HG02610 (cell line): ENCODE data around the gene KIF5C.
A peak's percentile ranks its signal among the peaks of the same experiment; 100 is the strongest.

Source experiments
- ATAC-seq: cut with Tn5 transposase; IDR thresholded peaks from one replicate; pipeline ENCODE4 v1.9.1; 2021; ENCODE audit warnings: mild to moderate bottlenecking, moderate library complexity; ENCODE audit not compliant: unreplicated experiment

Gene KIF5C

DNA sequence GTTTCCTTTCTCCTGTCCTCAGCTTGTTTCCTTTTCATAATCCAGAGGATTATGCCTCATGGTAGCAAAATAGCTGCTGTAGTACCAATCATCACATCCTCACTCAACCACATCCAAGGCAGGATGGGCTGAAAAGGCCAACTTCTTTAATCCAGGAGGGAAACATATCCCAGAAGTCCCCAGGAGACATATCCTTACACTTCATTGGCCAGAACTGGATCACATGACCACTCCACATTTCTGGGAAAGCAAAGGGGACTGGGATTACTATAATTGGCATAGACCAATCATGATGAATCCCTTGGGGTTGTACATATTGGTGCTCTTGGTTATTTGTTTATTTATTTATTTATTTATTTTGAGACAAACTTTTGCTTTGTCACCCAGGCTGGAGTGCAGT, 109.4 kb downstream of the KIF5C start:
- no peak for ATAC-seq

DNA sequence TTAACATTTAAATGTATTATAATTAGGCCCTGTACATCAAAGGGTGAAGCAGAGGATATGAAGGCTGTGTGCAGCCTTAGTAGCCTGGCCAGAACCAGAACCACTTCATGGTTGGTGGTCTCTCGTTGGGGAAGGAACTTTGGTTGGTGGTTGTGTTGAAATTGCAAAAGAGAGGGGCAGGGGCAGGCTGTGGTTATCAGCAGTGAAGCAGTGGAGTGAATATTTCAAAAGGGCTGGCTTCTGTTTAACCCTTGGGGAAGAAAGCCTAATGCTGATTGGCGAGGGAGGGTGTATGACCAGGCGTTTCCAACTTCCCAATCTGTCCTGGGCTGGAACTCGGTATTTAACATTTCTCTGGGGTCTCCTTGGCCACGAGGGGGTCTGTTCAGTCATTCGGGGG, 112.3 kb downstream of the KIF5C start:
- no peak for ATAC-seq

DNA sequence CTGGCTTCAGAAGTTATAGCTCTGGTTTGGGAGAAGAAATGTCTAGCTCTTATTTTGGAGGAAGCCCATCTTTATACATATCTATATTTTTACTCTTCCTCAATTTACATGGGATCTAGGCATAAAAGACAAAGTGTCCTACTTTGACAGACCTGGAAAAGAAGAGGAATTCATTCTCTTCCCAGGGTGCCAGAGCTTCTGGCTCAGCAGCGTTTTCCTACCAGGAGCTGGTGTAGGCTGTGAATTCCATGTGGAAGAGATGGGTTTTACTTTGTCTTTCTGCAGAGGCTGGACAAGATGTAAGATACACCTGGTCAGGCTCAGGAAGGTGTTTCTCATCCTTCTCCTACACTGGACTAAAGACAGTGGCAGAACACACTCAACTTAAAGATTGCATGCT, 113.3 kb downstream of the KIF5C start:
- ATAC-seq: no peak

DNA sequence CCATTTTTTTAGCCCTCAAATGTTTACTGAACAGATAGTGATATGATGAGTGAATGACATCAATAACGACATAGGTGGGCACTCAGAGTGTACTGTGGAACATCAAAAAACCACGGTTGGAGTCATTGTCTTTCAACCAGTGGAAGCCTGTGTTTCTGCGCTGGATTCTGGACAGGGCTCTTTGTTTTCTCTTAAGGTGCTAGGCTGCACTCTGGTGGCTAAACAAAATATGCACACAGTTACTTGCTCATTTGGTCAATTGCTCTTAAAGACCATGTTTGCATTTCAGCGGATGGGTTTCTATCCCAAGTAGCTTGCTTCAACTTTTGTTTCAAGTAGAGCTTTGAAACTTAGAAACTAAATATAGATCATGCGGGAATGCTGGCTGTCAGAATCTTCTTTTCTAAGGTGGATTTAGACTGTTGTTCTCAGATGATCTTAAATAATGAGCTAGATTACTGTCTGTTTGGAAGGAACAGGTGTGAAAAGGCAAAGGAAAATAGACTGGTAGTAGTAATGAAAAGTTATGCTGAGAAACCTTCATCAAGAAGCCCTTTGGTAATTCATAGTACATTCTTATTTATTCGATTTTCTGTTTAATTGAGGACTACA, 115.0 kb downstream of the KIF5C start:
- peak; percentile 80 for ATAC-seq

DNA sequence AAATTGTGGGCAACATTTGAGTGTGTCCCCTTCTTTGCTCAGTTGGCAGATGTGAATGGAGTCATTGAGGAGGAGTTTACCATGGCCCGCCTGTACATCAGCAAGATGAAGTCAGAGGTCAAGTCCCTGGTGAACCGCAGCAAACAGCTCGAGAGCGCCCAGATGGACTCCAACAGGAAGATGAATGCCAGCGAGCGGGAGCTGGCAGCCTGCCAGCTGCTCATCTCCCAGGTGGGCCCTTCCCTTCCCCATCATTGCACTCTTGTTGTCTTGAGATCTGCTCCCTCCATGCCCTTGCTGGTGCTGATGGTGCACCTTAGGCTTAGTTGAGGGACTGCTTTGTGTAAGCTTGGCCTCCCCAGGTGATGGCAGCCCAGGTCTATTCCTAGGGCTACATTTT, 115.9 kb downstream of the KIF5C start:
- ATAC-seq: no peak

DNA sequence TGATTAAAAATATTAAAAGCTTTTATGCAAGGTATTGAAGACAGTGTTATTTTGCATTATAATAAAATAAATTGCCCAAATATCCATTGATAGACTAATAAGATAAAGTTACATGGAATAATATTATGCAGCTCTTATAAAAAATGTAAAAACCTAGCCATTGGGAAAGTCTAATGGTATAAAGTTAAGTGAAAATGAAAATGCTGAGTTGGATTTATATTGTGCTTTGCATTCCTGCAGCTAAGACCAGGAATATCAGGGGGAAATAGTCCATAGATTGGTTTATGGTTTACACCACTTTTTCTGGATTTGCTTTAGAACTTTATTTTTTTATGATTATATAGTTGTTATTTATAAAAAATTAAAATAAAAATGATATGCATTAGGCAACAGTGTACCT, 117.4 kb downstream of the KIF5C start:
- ATAC-seq: no peak

DNA sequence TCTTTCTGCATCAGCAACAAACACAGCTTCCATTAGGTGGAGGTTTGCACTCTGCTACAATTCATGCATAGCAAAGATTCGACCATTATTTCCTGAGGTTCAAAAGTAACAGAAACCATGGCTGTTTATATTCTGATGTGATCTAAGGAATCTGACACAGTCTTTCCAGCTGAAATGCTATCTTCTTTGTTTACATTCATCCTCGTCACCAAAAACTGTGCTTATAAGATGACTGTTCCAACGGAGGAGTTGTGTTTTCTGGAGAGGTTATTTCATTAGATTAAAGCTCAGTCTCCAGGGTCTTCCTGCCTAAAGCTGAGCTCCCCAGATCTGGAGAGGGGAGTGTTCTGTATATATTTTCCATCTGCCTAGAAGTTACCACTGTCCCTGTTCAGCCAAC, 118.3 kb downstream of the KIF5C start:
- no peak for ATAC-seq

DNA sequence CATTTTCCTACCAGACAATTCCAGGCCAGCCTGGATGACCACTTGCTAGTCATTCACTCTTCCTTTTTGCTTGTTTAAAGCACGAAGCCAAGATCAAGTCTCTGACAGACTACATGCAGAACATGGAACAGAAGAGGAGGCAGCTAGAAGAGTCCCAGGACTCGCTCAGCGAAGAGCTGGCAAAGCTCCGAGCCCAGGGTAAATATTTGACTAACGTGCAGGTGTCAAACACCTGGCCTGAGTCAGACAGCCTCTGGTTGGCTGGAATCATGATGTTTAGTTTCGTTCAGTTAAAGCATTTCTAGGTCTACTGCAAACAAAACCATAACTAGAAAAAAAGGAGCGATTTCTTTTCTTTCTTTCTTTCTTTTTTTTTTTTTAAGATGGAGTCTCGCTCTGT, 119.3 kb downstream of the KIF5C start:
- no peak for ATAC-seq

DNA sequence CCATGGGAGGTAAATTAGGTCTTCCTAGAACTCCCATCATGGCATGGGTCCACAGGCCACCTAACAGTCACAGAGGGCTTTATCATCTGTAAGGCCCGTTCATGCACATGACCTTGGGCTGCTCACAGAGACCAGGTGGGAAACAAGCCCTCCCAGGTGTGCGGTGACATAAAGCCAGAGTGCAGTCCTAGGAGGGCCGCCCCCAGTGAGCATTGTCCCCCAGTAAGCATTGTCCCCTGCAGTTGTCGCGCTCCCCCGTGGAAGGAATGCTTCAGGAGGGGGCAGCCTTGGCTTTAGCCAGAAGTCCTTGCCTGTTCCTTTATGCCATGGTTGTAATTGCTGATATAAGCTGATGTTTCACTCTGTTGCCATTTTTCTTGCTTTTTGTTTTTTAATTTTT, 121.8 kb downstream of the KIF5C start:
- no peak for ATAC-seq

DNA sequence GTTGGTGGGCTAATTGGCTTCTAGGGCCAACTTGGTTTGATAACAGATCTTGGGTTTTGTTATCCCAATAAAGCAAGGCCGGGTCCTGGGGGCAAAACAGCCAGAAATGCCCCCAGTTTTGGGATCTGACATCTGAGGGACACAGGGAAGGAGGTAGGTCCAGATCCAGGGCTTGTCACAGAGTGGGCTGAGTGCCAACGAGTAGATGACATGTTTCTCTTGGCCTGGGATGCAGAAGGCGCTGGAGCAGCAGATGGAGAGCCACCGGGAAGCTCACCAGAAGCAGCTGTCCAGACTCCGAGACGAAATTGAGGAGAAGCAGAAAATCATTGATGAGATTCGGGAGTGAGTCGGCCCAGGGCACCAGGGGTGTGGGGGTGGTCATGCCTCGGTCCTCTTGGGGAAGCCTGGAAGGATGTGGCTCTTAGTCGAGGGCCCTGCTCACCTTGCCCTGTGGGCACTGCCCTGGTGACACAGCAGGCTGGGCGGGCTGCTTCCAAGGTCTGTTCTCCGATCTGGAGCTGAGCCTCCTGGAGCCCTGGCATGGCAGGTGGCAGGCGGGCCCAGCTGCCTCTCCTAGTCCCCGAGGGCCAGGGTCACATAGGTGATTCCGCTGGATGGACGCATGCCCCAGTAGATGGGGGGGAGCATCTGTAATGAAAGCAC, 123.3 kb downstream of the KIF5C start:
- ATAC-seq: no peak

DNA sequence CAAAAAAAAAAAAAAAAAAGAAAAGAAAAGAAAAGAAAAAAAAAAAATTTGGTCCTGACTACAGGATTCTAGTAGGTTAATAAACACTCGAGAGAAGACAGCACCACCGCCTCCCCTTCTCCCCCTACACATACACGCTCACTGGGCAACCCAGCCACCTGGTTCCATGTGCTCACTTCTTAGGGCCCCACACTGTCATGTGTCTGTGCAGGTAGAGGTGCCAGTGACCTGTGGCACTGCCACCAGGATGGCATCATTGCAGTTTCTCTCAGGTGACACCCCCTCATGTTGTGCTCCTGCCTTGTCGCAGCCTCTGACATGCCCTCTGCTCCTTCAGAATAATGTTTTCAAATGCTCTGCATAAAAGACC, 123.8 kb downstream of the KIF5C start:
- no peak for ATAC-seq

DNA sequence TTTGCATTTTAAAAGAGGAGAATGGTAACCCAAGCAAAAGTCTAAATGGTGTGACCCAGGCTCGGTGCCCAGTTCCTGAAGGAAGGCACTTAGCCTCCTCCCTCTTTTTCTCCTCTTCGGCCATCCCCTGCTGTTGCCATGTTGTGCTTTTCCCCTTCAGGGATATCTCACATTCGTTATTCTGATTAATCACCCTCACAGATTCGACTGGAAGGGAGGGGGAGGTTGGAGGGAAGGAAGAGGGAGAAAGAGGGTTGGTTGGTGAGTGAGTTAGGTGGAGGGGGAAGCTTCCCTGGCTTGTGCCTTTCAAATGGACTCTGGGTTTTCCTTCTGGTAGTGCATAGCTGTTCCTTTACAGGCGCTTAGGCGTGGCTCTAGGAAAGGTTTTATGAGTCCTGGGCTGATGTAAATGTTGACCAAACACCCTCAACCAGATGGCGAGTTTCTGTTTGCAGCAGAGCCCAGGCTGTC, 124.5 kb downstream of the KIF5C start:
- no peak for ATAC-seq

DNA sequence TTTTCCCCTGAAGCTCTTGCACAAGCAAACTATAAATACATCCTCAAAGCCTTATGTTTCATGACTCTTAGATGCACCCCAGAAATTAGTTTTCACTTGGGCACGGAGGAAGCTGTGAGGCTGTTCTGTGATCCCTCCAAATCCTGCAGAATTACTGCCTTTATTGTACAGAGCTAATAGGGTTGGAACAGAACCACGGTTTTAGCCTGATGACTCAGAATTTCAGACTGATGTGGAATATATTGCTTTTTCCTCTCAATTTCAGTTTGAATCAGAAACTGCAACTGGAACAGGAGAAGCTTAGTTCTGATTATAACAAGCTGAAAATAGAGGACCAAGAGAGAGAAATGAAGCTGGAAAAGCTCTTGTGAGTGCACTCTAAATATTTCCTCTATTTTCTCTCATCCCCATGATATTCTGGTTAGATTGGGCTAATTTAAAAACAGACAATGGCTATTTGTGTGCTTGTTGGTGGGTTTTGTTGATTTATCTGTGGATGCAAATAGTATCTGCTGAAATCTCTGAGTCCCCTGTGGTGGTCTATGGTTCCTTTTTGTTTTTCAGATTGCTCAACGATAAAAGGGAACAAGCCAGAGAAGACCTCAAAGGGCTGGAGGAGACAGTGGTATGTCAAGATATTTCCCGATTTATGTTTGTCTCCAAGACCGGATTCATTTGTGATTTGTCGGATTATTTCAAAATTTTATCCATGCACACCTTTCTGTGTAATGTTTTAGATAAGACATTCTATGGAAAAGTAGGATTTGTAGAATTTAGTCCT, 125.3 kb downstream of the KIF5C start:
- ATAC-seq: no peak

DNA sequence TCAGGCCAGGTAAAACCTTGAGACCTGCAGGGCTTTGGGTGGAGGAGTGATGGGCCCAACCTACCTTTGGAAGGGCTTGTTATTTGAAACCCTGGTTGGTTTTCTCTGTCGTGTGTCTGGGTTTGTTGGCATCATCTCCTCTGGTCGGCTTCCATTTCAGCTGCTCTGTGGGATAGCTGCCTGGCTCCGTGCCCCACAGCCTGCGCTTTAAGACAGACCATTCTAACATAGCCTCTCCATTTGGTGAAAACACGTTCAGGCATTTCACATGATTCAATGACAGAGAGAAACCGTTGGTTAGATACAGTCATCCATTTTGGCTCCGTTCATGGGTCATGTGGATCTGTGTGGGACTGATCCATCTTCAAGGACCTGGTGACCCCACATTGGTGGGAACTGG, 126.5 kb downstream of the KIF5C start:
- no peak for ATAC-seq

DNA sequence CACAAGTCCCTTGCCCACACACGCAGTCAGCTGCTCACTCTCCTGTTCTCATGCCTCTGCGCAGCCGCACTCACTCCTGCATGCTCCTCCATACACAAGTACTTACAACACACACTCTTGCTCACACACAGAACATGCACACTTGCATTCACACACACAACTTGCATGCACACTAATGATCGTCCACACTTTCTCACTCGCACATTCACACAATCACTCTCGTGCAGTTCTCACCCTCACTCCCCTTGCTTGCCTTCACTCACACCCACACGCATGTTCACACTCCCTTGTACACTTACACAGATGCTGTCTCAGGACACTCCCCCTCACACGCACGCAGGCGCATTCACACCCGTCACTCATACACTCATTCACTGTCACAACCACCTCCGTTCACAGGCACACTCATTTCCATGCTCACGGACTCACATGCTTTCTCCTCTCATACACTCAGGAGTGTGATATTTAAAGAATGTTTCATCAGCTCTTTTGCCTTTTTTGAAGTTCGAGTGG, 127.4 kb downstream of the KIF5C start:
- no peak for ATAC-seq

DNA sequence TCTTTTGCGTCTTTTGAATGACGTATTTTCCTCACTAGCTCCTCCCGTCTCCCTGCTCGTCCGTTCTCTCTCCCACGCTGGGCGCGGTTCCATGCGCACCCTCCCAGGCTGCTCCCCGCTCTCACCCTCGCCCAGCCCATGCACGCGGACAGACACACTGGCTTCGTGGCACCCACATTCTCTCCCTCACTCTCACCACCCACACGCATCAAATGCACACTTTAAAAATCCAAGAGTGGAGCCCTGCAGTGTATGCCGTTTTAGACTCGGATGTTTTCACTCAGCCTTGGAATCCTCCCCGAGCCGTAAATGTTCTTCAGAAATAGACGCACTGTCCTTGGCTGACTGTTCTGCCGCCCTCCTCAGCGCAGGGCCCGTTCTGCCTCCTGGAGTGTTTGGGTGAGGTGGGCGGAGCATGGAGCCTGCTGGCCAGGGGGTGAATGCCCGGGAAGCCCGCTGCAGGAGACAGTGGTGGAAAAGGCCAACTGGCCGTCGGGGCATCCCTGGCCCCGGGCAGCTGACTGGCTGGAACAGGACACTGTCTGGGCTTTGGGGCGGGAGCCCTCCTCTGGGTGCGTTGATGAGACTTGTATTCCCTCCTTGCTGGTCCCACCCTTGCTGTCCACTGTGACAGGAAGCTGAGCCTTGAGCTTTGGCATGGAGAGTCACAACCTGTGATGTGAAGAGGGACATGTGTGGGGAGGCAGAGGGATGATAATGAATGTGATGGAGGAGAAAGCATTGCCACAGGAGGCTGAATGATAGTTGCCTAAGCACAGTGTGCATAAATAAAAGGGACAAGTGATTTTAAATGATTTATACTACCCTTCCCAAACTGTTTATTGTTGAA, 128.1 kb downstream of the KIF5C start:
- no peak for ATAC-seq

DNA sequence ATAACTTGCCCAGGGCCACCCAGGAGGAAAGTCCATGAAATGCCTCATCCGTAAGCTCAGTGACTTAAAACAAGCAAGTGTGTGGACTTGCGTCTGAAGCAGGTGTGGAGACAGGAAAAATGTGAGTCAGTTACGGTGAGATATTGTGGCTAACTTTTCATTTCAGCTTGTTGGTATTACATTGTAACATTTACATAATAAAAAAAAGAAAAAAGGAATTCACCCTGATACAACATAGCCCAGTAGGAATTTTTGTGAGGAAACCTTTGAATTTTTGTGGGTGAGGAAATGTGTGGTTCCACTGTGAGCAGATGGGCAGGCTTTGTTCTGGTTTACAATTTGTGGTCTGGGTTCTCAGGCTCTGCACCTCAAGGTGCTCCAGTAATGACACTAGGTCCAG, 129.8 kb downstream of the KIF5C start:
- ATAC-seq: no peak

DNA sequence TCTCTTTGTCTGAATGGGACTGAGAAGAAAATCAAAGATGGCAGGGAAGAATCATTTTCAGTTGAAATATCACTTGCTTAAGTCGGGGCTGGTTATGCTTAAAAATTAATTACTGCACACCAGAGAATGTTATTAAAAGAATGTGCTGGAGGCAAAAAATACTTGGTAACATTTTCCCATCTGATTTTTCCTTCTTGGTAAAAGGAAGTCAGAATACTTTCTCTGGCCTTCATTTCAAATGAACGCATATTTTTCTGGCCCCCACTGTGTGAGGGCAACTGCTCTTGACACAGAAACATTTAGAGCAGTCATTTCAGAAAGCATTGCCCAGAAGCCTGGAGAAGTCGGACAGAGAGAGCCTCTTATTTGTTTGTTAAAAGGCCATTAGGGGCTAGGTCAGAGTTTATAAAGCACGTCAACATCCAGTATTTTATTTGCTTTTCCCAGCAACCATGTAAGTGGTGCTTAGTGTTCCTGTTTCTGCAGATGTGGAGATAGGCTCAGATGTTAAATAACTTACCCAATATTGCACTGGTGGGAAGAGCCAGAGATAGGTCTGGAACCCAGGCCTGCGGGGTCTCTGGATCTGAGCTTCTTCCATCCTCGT, 130.5 kb downstream of the KIF5C start:
- no peak for ATAC-seq

DNA sequence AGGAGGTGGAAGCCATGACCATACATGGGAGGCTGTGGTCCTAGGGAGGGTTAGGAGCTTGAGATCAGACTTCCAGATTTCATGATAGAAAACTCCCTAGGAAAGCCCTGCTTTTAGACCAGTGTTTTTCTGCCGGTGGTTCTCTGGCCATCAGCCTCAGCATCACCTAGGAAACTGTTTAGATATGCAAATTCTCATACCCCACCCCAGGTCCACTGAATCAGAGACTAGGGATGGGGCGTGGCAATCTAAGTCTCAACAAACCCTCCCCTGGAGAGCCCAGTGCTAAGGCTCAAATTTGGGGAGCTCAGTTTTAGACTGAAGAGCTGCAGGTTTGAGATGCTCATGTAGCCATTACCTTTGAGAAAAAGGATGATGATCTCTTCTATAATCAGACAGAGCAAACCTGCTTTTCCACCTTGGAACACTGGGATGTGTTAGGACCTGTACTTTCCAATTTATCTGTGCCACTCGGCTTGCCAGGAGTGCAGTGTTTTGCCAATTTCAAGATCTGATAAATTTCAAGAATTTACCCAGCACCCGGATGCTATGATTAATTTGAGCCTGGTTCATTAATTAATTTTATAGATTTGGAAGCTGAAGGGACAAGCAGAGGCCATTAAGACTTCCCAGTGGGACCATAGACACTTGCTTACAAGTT, 132.0 kb downstream of the KIF5C start:
- ATAC-seq: no peak

DNA sequence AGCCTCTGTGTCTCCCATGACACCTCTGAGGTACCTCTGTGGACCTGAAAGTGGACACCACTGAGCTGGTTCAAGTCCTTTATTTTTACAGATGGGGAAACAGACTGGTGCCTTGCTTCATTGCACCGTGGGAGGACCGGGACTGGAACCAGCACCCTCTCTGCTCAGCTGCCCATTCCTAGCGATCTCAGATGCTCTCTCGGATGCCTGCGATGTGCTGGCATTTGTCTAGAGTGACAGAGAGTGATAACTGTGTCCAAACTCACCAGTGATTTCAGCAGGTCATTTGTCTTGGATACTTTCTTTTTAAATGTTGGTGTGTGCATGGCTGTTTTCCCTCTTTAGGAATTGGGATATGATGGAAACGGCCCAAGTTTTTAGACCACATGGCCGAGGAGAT, 133.4 kb downstream of the KIF5C start:
- no peak for ATAC-seq
